ENCODE measurements around the gene POC1B. TPM values are rescaled to one million over a fixed set of nuclear protein-coding genes. Genes with fewer than 3 reads are reported as not detected.
A peak's percentile ranks its signal among the peaks of the same experiment; 100 is the strongest.

Gene POC1B
- total and polyA plus RNA-seq, 11 donors, result 3.3 to 12.4 (median 8.5) TPM

DNA sequence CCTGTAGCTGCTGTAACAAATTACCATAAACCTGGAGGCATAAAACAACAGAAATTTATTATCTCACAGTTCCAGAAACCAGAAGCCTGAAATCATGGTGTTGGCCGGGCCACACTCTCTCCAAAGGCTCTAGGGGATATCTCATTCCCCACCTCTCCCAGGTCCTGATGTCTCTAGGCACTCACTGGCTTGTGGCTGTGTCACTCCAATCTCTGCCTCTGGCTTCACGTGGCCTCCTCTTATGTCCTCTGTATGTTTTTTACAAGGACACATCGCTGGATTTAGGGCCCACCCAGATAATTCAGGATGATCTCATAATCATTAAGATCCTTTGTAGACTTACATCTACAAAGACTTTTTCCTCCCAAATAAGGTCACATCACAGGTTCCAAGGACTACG lies 9.2 kb downstream of the POC1B start:
- no peak for DNase-seq
- H3K36me3 ChIP-seq, result no peaks in the 10 kb centered on the region
- H3K4me1 ChIP-seq, result peaks cover 0 to 23% (median 5%) of the 10 kb centered on the region in 12 donors
- intact Hi-C loops (cut with DNase I), result no loop called here
- H3K27ac ChIP-seq, result no peak overlapping the region
- no peak for TF ChIP-seq CTCF (IDR thresholded peaks at IDR 0.05)
- no peak for TF ChIP-seq POLR2A (IDR thresholded peaks at IDR 0.05)
- H3K27me3 ChIP-seq, result no peaks in the 10 kb centered on the region
- H3K4me3 ChIP-seq, result no peak overlapping the region
- H3K9me3 ChIP-seq, result no peaks in the 10 kb centered on the region
- ATAC-seq, result no peak
- 74 to 93% (median 84%) methylated on average over 4 of the region's 4 CpGs for WGBS, 4 donors

GRCh38 chr12:89514751-89515150 lies 11.1 kb downstream of the POC1B start:
- H3K36me3 ChIP-seq, result no peaks in the 10 kb centered on the region
- H3K4me1 ChIP-seq, result peaks cover 0 to 16% (median 0%) of the 10 kb centered on the region in 12 donors
- no peak overlapping the region for H3K4me3 ChIP-seq
- intact Hi-C loops (cut with DNase I), result no loop called here
- DNase-seq (no peak), ATAC-seq (no peak)
- 89 to 100% (median 94%) methylated on average over 1 of the region's 1 CpG for WGBS, 4 donors
- H3K27ac ChIP-seq, result no peak overlapping the region
- no peaks in the 10 kb centered on the region for H3K9me3 ChIP-seq
- TF ChIP-seq POLR2A (IDR thresholded peaks at IDR 0.05) (no peak), CTCF (IDR thresholded peaks at IDR 0.05) (no peak)
- H3K27me3 ChIP-seq, result no peaks in the 10 kb centered on the region

DNA sequence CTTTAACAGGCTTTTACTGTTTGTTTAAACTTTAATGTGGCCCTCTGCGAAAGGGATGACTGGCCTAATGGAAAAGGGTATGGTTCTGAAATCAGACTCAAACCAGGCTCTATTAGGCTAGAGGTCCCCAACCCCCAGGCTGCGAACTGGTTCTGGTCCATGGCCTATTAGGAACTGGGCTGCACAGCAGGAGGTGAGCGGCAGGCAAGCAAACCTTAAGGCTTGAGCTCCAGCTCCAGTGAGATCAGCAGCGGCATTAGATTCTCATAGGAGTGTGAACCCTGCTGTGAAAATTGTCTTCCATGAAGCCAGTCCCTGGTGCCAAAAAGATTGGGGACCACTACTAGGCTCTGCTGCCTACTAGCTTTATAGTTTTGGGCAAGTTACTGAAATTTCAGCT lies 12.3 kb downstream of the POC1B start:
- no peak overlapping the region for H3K27ac ChIP-seq
- DNase-seq (no peak), ATAC-seq (no peak)
- H3K4me1 ChIP-seq, result peaks cover 0 to 16% (median 0%) of the 10 kb centered on the region in 12 donors
- no peak for TF ChIP-seq POLR2A (IDR thresholded peaks at IDR 0.05)
- no peak for TF ChIP-seq CTCF (IDR thresholded peaks at IDR 0.05)
- H3K9me3 ChIP-seq, result no peaks in the 10 kb centered on the region
- H3K36me3 ChIP-seq, result no peaks in the 10 kb centered on the region
- intact Hi-C loops (cut with DNase I), result no loop called here
- H3K27me3 ChIP-seq, result no peaks in the 10 kb centered on the region
- no peak overlapping the region for H3K4me3 ChIP-seq
- 91 to 96% (median 95%) methylated on average over 4 of the region's 4 CpGs for WGBS, 4 donors

- no peak for TF ChIP-seq POLR2A (IDR thresholded peaks at IDR 0.05)
- TF ChIP-seq CTCF (IDR thresholded peaks at IDR 0.05), result no peak
- WGBS, 4 donors, result 79 to 82% (median 79%) methylated on average over 9 of the region's 9 CpGs
- DNase-seq (no peak), ATAC-seq (peak in 1 of 4 donors; percentile 43)
- no peak overlapping the region for H3K4me3 ChIP-seq
- H3K27me3 ChIP-seq, result no peaks in the 10 kb centered on the region
- no peaks in the 10 kb centered on the region for H3K36me3 ChIP-seq
- H3K4me1 ChIP-seq, result peaks cover 0 to 10% (median 0%) of the 10 kb centered on the region in 12 donors
- no peaks in the 10 kb centered on the region for H3K9me3 ChIP-seq
- H3K27ac ChIP-seq, result peak overlapping the region in 3 of 12 donors; percentile 39 to 64 (median 55)
- intact Hi-C loops (cut with DNase I), result no loop called here
These were observed 18.6 kb downstream of the POC1B start for GRCh38 chr12:89507015-89507824.
